GM23248 (cell line): Measurements from ENCODE around the gene NRG3. TPM values are rescaled to one million over a fixed set of nuclear protein-coding genes. Genes with fewer than 3 reads are reported as not detected.

ENCODE experiments used
- DNase-seq: peaks from one replicate; pipeline ENCODE4 v3.0.0-alpha.2; 2015
- H2AFZ ChIP-seq: fragments of 200-600 bp; sonication (generic); 2 replicates; pipeline ENCODE4 v1.6.1; 2016; ENCODE audit warnings: antibody characterized with exemption
- H3F3A ChIP-seq: fragments of 200-600 bp; sonication (generic); 2 replicates; pipeline ENCODE4 v1.6.1; 2016; ENCODE audit warnings: mild to moderate bottlenecking, antibody characterized with exemption, mixed run types; ENCODE audit not compliant: insufficient read depth
- H3K27ac ChIP-seq: fragments of 200-600 bp; sonication (generic); 2 replicates; pipeline ENCODE4 v1.5.1; 2016; ENCODE audit warnings: mild to moderate bottlenecking
- H3K27me3 ChIP-seq: fragments of 200-600 bp; sonication (generic); replicated peaks from 2 replicates; pipeline ENCODE4 v1.6.1; 2016; ENCODE audit warnings: mild to moderate bottlenecking; ENCODE audit not compliant: insufficient read depth
- H3K36me3 ChIP-seq: fragments of 200-600 bp; sonication (generic); 2 replicates; pipeline ENCODE4 v1.6.1; 2016; ENCODE audit warnings: low read depth, mild to moderate bottlenecking
- H3K4me1 ChIP-seq: fragments of 200-600 bp; sonication (generic); 2 replicates; pipeline ENCODE4 v1.6.1; 2016; ENCODE audit warnings: mild to moderate bottlenecking; ENCODE audit not compliant: insufficient read depth
- H3K4me2 ChIP-seq: fragments of 200-600 bp; sonication (generic); one replicate; pipeline ENCODE4 v1.6.1; 2016; ENCODE audit warnings: mild to moderate bottlenecking; ENCODE audit not compliant: unreplicated experiment
- H3K4me3 ChIP-seq: fragments of 200-600 bp; sonication (generic); 2 replicates; pipeline ENCODE4 v1.5.1; 2016; ENCODE audit warnings: mild to moderate bottlenecking
- H3K79me2 ChIP-seq: fragments of 200-600 bp; sonication (generic); 2 replicates; pipeline ENCODE4 v1.6.1; 2016; ENCODE audit warnings: mild to moderate bottlenecking; ENCODE audit not compliant: insufficient read depth
- H3K9ac ChIP-seq: fragments of 200-600 bp; sonication (generic); 2 replicates; pipeline ENCODE4 v1.6.1; 2016; ENCODE audit warnings: mild to moderate bottlenecking
- H3K9me2 ChIP-seq: fragments of 200-600 bp; sonication (generic); 2 replicates; pipeline ENCODE4 v1.6.1; 2016; ENCODE audit warnings: mixed run types, mild to moderate bottlenecking, moderate library complexity; ENCODE audit not compliant: insufficient read depth
- H3K9me3 ChIP-seq: fragments of 200-600 bp; sonication (generic); one replicate; pipeline ENCODE4 v1.6.1; 2017; ENCODE audit warnings: low read depth
- H4K20me1 ChIP-seq: fragments of 200-600 bp; sonication (generic); 2 replicates; pipeline ENCODE4 v1.6.0; 2016; ENCODE audit not compliant: insufficient read depth
- EZH2 ChIP-seq: fragments of 200-600 bp; sonication (generic); IDR thresholded peaks from 2 replicates; pipeline ENCODE4 v1.6.1; 2018; ENCODE audit warnings: antibody characterized with exemption, mild to moderate bottlenecking; ENCODE audit not compliant: insufficient read depth, poor library complexity, severe bottlenecking
- EZH2phosphoT487 ChIP-seq: fragments of 200-600 bp; sonication (generic); IDR thresholded peaks from 2 replicates; pipeline ENCODE4 v1.6.1; 2018; ENCODE audit warnings: antibody characterized with exemption, moderate library complexity, mild to moderate bottlenecking, low read depth; ENCODE audit not compliant: insufficient read depth
- WGBS, 2 experiments: methylation state at CpG; one replicate each; pipeline ENCODE4 v1.1.6; 2015 to 2017; ENCODE audit warnings: low lambda C conversion rate in 2 of 2, low coverage in 1 of 2; ENCODE audit errors: missing lambda C conversion rate in 2 of 2; 5-methylcytosine and 5-hydroxymethylcytosine counted together
- in situ Hi-C: fragments of 300-500 bp; cut with MboI; formaldehyde crosslinking; loops from 2 replicates; pipeline ENCODE4 v1.15.0; 2020
- polyA plus RNA-seq: library from polyadenylated mRNA; unstranded; fragments of >200 nt; fragmentation: Nextera tagmentation; extraction: Ambion mirVana; gene quantifications from 2 replicates; pipeline ENCODE4 v1.2.1, GENCODE V29; 2016
- total RNA-seq: library from RNA; depleted of rRNA; stranded (reverse); fragments of >200 nt; shearing (Covaris generic); gene quantifications from 2 replicates; pipeline ENCODE4 v1.2.3, GENCODE V29; 2014

NRG3 gene
- total and polyA plus RNA-seq, 2 experiments from 2014 or later, result not detected

- TF ChIP-seq EZH2phosphoT487 (no peak), EZH2 (no peak)
- Histone ChIP-seq H3F3A (no peaks in the 10 kb centered on the region), H3K27me3 (no peaks in the 10 kb centered on the region), H3K9ac (no peak overlapping the region), H3K79me2 (no peaks in the 10 kb centered on the region), H3K9me3 (no peaks in the 10 kb centered on the region), H3K36me3 (no peaks in the 10 kb centered on the region), H4K20me1 (no peaks in the 10 kb centered on the region), H3K4me2 (no peak overlapping the region), H3K4me3 (no peak overlapping the region), H3K9me2 (no peaks in the 10 kb centered on the region), H2AFZ (no peak overlapping the region), H3K27ac (no peak overlapping the region), H3K4me1 (no peaks in the 10 kb centered on the region)
- DNase-seq, result no peak
- in situ Hi-C loops, result no loop called here
- 24 to 39% methylated on average over 2 of the region's 2 CpGs for WGBS, 2 experiments
Observed at GRCh38 chr10:81900989-81901388, 26.0 kb downstream of the NRG3 start.

DNA sequence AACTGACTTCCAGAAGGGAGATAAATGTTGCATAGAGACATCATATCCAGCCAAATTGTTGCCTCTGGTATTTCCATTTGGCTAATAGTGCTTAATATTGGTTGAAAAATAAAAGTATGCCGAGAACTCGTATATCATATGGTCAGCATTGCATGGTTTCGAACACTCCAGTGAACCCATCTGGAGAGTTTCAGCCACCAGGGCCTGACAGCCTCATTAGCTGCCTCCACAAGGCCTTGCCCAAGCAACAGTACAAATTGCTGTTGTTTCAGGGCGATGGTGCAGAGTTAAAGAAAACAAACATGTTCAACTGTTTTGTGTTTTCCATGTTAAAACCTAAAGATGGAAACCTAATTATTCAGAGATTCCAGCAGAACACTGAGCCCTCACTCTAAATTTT is 28.5 kb downstream of the NRG3 start:
- 5 to 10% methylated on average over 4 of the region's 4 CpGs for WGBS, 2 experiments
- Histone ChIP-seq H4K20me1 (no peaks in the 10 kb centered on the region), H3K36me3 (no peaks in the 10 kb centered on the region), H3K4me3 (no peak overlapping the region), H3K27me3 (no peaks in the 10 kb centered on the region), H3K9ac (no peak overlapping the region), H3K9me2 (no peaks in the 10 kb centered on the region), H3K9me3 (no peaks in the 10 kb centered on the region), H2AFZ (no peak overlapping the region), H3F3A (no peaks in the 10 kb centered on the region), H3K27ac (no peak overlapping the region), H3K79me2 (no peaks in the 10 kb centered on the region), H3K4me2 (no peak overlapping the region), H3K4me1 (no peaks in the 10 kb centered on the region)
- TF ChIP-seq EZH2phosphoT487 (no peak), EZH2 (no peak)
- DNase-seq, result no peak
- in situ Hi-C loops, result no loop called here

GRCh38 chr10:81905161-81905560 is 30.2 kb downstream of the NRG3 start:
- Histone ChIP-seq H3K36me3 (no peaks in the 10 kb centered on the region), H3K9ac (no peak overlapping the region), H3K4me1 (no peaks in the 10 kb centered on the region), H2AFZ (no peak overlapping the region), H3K79me2 (no peaks in the 10 kb centered on the region), H3K4me3 (no peak overlapping the region), H3K27ac (no peak overlapping the region), H3K27me3 (no peaks in the 10 kb centered on the region), H3K9me2 (no peaks in the 10 kb centered on the region), H3K4me2 (no peak overlapping the region), H4K20me1 (no peaks in the 10 kb centered on the region), H3K9me3 (no peaks in the 10 kb centered on the region), H3F3A (no peaks in the 10 kb centered on the region)
- DNase-seq, result no peak
- WGBS, 2 experiments, result 22 to 23% methylated on average over 4 of the region's 4 CpGs
- TF ChIP-seq EZH2 (no peak), EZH2phosphoT487 (no peak)
- in situ Hi-C loops, result no loop called here

DNA sequence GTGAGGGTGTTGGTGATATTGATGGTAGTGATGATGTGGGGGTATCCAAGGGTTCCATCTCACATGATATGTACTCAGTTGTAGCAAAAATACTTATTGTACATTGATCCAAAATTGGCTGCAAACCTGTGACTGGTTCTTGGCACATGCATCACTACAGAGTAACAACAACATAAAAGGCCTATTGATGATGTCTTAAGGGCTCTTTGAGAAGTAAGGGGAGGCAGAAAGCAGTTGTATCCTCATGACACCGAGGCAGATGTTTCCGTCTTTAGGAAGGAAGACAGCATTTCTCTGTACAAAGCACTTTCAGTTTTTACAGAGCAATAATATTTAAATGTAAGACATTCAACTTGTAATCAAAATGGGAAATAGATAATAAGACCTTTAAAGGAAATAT is 34.5 kb downstream of the NRG3 start:
- Histone ChIP-seq H3K4me1 (no peaks in the 10 kb centered on the region), H3F3A (no peaks in the 10 kb centered on the region), H3K36me3 (no peaks in the 10 kb centered on the region), H3K9me2 (no peaks in the 10 kb centered on the region), H3K9ac (no peak overlapping the region), H3K4me2 (no peak overlapping the region), H3K27me3 (no peaks in the 10 kb centered on the region), H3K27ac (no peak overlapping the region), H3K4me3 (no peak overlapping the region), H4K20me1 (no peaks in the 10 kb centered on the region), H3K79me2 (no peaks in the 10 kb centered on the region), H3K9me3 (no peaks in the 10 kb centered on the region), H2AFZ (no peak overlapping the region)
- no peak for TF ChIP-seq EZH2
- no peak for TF ChIP-seq EZH2phosphoT487
- in situ Hi-C loops, result no loop called here
- 36 to 43% methylated on average over 2 of the region's 2 CpGs for WGBS, 2 experiments
- DNase-seq, result no peak

DNA sequence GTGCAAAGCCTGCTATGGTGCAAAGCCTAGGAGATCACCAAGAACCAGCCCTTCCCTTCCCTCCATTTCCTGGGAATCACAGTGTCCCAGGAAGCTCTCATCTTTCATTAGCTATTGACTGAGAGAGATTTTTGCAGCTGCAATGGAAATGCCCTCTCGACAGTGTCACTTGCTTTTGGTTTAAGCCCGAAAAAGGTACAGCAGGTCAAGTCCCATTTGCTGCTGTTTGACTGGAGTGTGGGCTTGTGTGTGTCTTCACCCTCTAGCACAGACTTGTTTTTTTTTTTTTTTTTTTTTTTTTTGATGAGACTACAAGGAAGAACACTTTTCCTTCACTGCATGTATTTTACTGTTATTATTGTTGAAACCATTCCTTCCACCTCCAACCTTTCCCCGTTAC is 36.3 kb downstream of the NRG3 start:
- in situ Hi-C loops, result no loop called here
- no peaks in the 10 kb centered on the region for H3K9me2 ChIP-seq
- no peaks in the 10 kb centered on the region for H3F3A ChIP-seq
- no peak overlapping the region for H2AFZ ChIP-seq
- H3K27ac ChIP-seq, result no peak overlapping the region
- no peaks in the 10 kb centered on the region for H3K9me3 ChIP-seq
- no peaks in the 10 kb centered on the region for H4K20me1 ChIP-seq
- 22 to 25% methylated on average over 3 of the region's 3 CpGs for WGBS, 2 experiments
- no peak overlapping the region for H3K9ac ChIP-seq
- TF ChIP-seq EZH2phosphoT487, result no peak
- no peak for TF ChIP-seq EZH2
- no peaks in the 10 kb centered on the region for H3K27me3 ChIP-seq
- H3K79me2 ChIP-seq, result no peaks in the 10 kb centered on the region
- no peak overlapping the region for H3K4me3 ChIP-seq
- H3K4me1 ChIP-seq, result no peaks in the 10 kb centered on the region
- no peak for DNase-seq
- H3K4me2 ChIP-seq, result no peak overlapping the region
- H3K36me3 ChIP-seq, result no peaks in the 10 kb centered on the region
